Measurements from ENCODE around the gene SIAE. TPM values are rescaled to one million over a fixed set of nuclear protein-coding genes. Genes with fewer than 3 reads are reported as not detected.

Gene SIAE
- total and polyA plus RNA-seq, 2 of the 8 experiments (the other 6 are each of a cell fraction or from before 2014, with no cell fraction given): 2.3 to 3.7 TPM

DNA sequence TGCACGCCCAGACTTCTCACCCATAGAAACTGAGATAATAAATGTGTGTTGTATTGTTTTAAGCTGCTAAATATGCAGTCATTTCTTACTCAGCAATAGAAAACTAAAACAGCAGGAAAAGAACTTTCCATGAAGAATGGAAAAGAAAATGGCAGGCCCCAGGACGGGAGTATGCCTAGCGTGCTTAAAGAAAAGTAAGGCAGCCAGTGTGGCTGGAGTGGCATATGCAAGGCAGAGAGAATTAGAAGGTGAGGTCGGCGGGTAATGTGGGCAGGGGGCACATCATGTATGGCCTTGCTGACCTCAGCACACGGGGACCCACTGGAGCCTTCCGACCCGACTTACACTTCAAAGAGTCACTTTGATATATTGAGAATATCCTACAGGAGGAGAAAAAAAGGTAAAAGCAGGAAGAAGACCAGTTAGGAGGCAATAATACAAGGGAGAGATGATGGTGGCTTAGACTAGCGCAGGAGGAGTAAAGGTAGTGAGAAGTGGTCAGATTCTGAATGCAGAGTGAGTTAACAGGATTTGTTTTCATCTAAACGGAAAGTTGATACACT, 30.4 kb downstream of the SIAE start (continued):
- TF ChIP-seq, protein P1, sequence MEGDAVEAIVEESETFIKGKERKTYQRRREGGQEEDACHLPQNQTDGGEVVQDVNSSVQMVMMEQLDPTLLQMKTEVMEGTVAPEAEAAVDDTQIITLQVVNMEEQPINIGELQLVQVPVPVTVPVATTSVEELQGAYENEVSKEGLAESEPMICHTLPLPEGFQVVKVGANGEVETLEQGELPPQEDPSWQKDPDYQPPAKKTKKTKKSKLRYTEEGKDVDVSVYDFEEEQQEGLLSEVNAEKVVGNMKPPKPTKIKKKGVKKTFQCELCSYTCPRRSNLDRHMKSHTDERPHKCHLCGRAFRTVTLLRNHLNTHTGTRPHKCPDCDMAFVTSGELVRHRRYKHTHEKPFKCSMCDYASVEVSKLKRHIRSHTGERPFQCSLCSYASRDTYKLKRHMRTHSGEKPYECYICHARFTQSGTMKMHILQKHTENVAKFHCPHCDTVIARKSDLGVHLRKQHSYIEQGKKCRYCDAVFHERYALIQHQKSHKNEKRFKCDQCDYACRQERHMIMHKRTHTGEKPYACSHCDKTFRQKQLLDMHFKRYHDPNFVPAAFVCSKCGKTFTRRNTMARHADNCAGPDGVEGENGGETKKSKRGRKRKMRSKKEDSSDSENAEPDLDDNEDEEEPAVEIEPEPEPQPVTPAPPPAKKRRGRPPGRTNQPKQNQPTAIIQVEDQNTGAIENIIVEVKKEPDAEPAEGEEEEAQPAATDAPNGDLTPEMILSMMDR (IDR thresholded peaks at IDR 0.05; ENCODE audit: control extremely low read depth in 1 of 3, insufficient read depth in 1 of 3, low read depth in 1 of 3, low read length in 3 of 3): no peak
- TF ChIP-seq PHF8 (conservative IDR thresholded peaks at IDR 0.05; ENCODE audit: low read depth, low read length): no peak
- TF ChIP-seq POU5F1 (IDR thresholded peaks at IDR 0.05; ENCODE audit: low read depth, low read length): no peak
- TF ChIP-seq CHD2 (IDR thresholded peaks at IDR 0.05; ENCODE audit: low read length): no peak
- no peak for TF ChIP-seq RNF2 (IDR thresholded peaks at IDR 0.05; ENCODE audit: borderline replicate concordance, low read depth, low read length, missing control alignments, poor library complexity, severe bottlenecking)
